PC-9 (cell line): ENCODE data around the gene USP54.

Source experiments
- CTCF ChIP-seq: fragments of 200-600 bp; sonication (generic); conservative IDR thresholded peaks from 2 replicates; pipeline ENCODE4 v1.6.1; 2017; ENCODE audit warnings: mixed run types, antibody characterized with exemption, mild to moderate bottlenecking, moderate library complexity
- EZH2 ChIP-seq: fragments of 200-600 bp; sonication (generic); IDR thresholded peaks from 2 replicates; pipeline ENCODE4 v1.8.0; 2017; ENCODE audit warnings: antibody characterized with exemption, low read depth

- TF ChIP-seq CTCF (no peak), EZH2 (no peak)
Measured at GRCh38 chr10:73561192-73561591, 29.9 kb downstream of the USP54 start.
